ENCODE data around the gene GRK5.

DNA sequence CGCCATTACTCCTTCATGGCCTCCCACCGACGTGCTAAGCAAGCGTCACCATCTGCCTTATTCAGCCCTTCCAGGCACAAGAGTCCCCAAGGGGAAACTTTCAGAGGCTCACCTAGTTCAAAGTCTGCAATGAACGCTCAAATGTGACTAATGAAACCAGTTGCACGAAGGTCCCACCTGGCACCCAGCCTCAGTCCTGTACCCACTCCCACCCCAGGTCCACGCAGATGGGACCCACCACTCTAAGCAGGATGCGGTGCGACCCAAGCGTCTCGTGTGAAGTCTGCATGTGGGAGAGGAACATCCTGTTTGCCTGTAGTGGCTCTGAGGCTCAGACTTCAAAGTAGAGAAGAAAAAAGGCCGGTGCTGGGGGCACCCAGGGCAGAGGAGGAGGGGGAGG is 294.8 kb downstream of the GRK5 start:
- TF ChIP-seq CTCF (IDR thresholded peaks at IDR 0.05): no peak
- no peak for TF ChIP-seq ZFX (IDR thresholded peaks at IDR 0.05; ENCODE audit: borderline replicate concordance)
